Measurements from ENCODE around the gene HEPHL1.

Gene HEPHL1

DNA sequence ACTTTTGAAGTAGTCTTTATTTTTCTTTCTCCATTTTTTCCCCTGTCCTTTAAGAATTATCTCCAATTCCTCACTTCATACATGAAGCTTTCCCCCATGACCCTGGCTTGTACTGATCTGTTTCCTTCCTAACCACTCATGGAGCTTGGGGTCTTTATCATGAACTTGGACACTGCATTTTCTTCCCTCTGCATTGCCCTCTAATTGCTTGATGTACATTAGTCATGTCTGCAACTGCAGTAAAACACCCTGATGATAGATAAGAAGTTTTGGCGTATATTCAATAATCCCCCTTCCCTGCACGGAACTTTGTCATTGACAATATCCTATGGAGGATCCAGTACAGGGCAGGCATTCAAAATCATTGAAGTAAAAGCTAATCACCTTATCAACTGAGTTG lies 3.4 kb downstream of the HEPHL1 start:
- no peak for DNase-seq (ENCODE audit: low read depth, low spot score)

DNA sequence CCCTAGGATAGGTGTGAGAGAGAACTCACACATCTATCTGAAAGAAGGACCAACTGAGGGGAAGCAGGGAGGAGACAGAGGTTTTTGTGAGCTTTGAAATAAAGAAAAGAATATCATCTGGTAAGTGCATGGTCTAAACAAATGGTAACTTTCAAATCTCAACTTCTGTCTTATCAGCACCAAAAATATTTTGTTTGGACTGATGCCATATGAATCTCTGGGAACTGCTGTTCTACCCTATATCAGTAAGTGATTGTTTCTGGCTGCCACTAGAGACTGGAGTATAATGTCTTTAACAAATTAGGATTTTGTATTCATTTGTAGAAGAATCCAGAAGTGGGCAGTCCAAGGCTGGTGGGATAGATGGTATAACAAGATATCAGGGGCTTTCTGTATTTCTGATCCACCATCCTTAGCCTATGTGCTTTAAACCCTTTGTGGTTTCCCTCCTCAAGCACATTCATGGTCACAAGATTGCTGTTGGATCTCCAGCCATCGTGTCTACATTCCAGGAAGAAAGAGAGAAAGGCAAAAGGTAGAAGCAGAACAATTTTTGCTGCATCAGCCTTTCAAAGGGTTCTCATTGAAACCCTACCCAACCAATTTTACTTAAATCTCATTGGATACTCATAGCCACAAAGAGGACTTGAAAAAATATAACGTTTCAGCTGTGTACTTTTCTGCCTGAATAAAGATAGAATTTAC lies 4.7 kb downstream of the HEPHL1 start:
- no peak for DNase-seq (ENCODE audit: low read depth, low spot score)

GRCh38 chr11:94027210-94027609 lies 6.1 kb downstream of the HEPHL1 start:
- no peak for DNase-seq (ENCODE audit: low read depth, low spot score)

DNA sequence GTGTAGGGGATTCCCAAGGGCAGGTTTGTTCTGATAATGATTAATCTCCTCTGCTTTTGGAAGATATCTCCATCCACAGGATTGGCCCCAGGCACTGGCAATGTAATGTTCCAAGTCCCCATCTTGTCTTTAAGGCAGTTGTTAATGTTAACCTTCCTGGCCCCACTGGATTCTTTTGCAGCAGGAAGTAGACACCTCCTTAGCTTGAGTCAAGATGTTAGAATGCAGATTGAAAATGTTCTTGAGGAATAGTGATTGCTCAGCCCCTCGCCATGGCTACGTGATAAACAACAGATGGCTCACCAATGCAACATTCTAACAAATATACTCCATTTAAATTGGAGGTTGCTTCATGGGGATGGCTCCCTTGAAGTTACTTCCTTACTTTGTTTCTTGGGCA lies 7.3 kb downstream of the HEPHL1 start:
- no peak for DNase-seq (ENCODE audit: low read depth, low spot score)

- DNase-seq (ENCODE audit: low read depth, low spot score), result no peak
These were observed 8.9 kb downstream of the HEPHL1 start for GRCh38 chr11:94030059-94030458.

- no peak for DNase-seq (ENCODE audit: low read depth, low spot score)
These were observed 10.5 kb downstream of the HEPHL1 start for GRCh38 chr11:94031625-94032024.

DNA sequence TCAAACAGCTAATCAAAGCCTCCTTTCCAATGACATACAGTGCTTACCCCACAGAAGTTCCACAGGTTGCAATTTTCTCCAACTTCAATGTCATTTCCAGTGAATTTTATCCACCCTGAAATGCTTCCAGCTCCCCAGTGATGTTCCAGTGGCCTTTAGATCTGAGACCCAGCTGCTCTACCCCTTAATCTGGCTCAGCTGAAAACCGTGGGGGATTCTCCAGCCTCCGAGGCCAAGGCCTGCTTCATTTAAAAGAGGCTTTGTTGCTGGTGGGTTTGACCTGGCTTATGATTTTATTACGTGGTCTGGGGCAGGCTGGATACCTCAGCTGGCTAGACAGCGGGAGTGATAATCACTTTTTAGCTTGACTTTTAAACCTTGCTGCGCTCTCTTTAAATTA lies 10.9 kb downstream of the HEPHL1 start:
- no peak for DNase-seq (ENCODE audit: low read depth, low spot score)

- DNase-seq (ENCODE audit: low read depth, low spot score), result no peak
These were observed 11.6 kb downstream of the HEPHL1 start for GRCh38 chr11:94032725-94033124.

GRCh38 chr11:94034207-94034606 lies 13.1 kb downstream of the HEPHL1 start:
- DNase-seq (ENCODE audit: low read depth, low spot score), result no peak

DNA sequence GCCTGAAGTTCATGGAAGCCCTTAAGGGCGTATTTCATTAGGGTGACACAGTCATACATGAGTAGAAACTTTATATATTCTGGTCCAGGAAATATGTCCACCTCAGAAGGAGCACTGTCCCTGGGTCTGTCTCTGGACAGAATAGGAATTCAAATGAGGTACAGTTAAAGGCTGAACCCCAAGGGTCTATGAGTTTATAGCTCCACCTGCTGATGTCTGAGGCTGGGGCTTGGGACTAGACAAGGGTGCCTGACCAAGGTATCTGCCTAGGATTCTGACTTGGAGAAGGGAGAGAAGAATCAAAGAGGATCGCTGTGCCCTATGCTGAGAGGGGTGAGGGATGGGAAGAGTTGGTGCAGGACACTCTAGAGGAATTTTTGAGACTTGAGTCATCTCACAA lies 14.9 kb downstream of the HEPHL1 start:
- DNase-seq (ENCODE audit: low read depth, low spot score), result no peak

GRCh38 chr11:94043241-94043640 lies 22.1 kb downstream of the HEPHL1 start:
- no peak for DNase-seq (ENCODE audit: low read depth, low spot score)

GRCh38 chr11:94046796-94047195 lies 25.6 kb downstream of the HEPHL1 start:
- DNase-seq (ENCODE audit: low read depth, low spot score), result no peak

DNA sequence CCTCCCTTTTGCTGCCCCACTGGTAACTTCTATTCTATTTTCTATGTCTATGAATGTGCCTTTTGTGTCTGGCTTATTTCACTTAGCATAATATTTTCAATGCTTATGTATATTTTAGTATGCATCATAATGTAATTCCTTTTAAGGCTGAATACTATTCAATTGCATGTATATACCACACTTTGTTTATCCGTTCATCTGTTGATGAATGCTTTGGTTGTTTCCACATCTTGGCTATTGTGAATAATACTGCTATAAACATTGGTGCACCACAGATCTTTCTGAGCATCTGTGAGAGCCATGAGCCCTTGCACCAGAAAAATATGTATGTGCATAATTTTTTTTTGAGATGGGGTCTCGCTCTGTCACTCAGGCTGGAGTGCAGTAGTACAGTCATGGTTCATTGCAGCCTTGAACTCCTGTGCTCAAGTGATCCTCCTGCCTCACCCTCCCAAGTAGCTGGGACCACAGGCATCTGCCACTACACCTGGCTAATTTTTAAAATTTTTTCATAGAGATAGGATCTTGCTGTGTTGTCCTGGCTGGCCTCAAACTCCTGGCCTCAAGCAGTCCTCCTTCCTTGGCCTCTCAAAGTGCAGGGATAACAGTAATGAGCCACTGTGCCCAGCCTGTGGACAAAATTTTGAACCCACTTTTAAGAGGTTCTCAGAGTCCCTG lies 27.0 kb downstream of the HEPHL1 start:
- no peak for DNase-seq (ENCODE audit: low read depth, low spot score)

GRCh38 chr11:94049351-94049750 lies 28.2 kb downstream of the HEPHL1 start:
- DNase-seq (ENCODE audit: low read depth, low spot score), result no peak

DNA sequence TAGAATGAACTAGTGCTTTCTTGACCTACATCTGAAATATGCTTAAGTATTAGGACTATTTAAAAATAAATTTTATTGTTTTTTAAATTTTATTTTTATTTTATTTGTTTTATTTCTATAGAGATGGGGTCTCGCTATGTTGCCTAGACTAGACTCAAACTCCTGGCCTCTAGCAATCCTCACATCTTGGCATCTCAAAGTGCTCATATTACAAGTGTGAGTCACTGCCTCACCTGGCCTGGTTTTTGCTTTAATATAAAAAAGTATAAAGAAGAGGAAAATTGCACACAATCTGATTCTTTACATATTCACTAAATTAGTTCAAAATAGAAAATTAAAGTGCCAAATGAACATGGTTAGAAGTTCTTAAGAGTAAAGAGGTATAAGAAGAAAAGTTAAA lies 37.5 kb downstream of the HEPHL1 start:
- no peak for DNase-seq (ENCODE audit: low read depth, low spot score)

DNA sequence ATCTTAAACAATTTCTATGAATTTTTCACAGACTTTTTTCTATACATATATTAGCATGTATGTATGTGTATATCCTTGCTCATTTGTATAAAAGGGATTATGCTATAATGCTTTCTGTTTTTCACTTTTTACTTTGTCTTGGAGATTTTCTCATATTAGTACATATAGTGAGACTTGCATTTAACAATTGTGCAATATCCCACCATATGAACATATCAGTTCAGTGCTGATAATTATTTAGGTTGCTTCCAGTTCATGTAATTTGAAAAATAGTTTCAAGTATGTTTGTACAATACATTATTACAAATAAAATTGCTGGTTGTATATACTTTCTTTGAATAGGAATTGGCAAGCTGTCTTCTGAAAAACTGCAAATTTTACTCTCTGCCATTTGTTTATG lies 37.9 kb downstream of the HEPHL1 start:
- no peak for DNase-seq (ENCODE audit: low read depth, low spot score)

DNA sequence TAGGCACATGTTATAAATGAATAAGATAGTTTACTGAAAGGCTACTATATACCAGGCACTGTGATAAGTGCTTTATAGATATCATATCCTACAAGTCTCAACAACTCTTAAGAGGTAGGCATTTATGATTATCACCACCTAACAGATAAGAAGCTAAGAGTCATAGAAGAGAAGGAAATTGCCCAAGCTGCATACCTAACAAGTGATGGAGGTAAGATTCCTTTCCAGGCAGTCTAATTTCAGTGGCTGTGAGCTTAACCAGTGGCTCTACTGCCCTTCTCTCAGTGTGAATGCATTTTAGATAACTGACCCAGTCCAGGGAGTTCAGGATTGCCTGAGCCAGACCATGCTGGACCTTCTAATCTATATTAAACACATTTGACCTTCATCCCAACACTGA lies 39.2 kb downstream of the HEPHL1 start:
- DNase-seq (ENCODE audit: low read depth, low spot score), result no peak

- DNase-seq (ENCODE audit: low read depth, low spot score), result no peak
These were observed 41.2 kb downstream of the HEPHL1 start for GRCh38 chr11:94062360-94062759.

GRCh38 chr11:94066901-94067429 lies 45.8 kb downstream of the HEPHL1 start:
- DNase-seq (ENCODE audit: low read depth, low spot score), result no peak

GRCh38 chr11:94068764-94069163 lies 47.6 kb downstream of the HEPHL1 start:
- DNase-seq (ENCODE audit: low read depth, low spot score), result no peak

DNA sequence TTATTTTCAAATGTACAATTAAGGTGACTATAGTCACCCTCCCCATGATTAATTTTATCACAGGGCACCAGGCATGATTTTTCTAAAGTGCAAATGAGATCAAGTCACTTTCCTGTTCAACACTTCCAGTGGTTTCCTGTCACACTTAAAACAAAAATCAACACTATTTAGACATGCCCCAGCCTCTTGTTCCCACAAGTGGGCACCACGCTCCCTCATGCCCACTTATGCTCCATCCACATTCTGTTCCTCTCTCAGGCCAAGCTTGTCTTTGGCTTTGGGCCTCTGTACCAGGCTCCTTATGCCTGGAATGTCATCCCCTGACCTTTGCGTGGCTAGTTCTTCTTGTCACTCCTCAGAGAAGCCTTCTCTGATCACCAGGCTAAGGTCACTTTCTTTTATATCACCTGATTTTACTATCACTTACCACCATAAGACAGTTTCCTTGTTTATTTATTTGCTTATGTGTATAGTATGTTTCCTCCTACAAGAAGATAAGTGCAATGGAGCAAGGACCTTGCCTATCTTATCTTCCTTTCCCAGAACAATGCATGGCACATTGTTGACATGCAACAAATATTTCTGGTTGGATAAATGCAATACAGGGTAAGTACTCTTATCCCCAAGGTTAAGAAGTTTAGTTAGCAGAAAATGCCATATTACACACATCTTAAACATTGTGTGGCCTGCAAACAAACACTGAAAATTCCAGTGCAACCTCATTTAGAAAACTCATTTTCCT lies 56.6 kb downstream of the HEPHL1 start:
- DNase-seq (ENCODE audit: low read depth, low spot score), result no peak

- DNase-seq (ENCODE audit: low read depth, low spot score), result no peak
These were observed 63.0 kb downstream of the HEPHL1 start for GRCh38 chr11:94084164-94084563.

- DNase-seq (ENCODE audit: low read depth, low spot score), result no peak
These were observed 67.8 kb downstream of the HEPHL1 start for GRCh38 chr11:94088906-94089305.
